ENCODE measurements around the gene RELL1. TPM values are rescaled to one million over a fixed set of nuclear protein-coding genes. Genes with fewer than 3 reads are reported as not detected.

Gene RELL1
- total and polyA plus RNA-seq, 2 donors (not counting 1 experiment from before 2014, with no cell fraction given): 0.64 to 3.2 TPM

DNA sequence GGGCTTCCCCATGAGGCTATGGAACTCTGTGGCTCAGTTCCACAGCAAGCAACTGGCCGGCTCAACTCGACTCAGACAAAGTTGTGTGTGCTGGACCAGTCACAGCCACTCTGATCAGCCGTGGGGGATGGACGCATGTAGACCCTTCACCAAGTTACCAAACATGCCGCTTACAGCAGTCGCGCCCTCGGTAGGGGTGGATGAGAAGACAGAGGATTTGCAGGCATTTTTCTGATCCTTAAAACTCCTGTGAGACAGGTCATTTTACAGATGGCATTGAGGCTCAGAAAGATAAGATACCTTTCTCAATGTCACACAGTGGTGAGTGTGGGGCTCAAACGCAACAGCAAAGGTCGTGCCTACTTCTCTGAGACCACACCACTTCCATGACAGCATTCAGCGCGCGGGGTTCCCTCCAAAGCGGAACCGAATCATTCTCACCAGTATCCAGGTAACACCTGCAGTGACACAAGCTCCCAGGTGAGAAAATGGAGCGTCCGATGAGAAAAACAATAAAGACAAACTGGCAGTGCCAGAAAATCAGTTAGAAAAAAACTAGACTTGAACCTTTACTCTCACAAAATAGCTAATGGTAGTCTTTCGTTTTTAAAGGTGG lies 83.6 kb downstream of the RELL1 start:
- Histone ChIP-seq H3K9me3 (ENCODE audit: control extremely low read depth in 1 of 3, control insufficient read depth in 2 of 3, insufficient read depth in 1 of 3, low read length in 2 of 3) (no peaks in the 10 kb centered on the region), H3K36me3 (replicated peaks in 1 of 2; ENCODE audit: control extremely low read depth in 1 of 2, control insufficient read depth in 1 of 2, extremely low read depth in 1 of 2, insufficient read depth in 2 of 2, low read length in 1 of 2) (no peaks in the 10 kb centered on the region), H4K20me1 (ENCODE audit: control insufficient read depth, insufficient read depth, low read length, poor library complexity, severe bottlenecking) (no peaks in the 10 kb centered on the region), H3K27ac (ENCODE audit: low read length in 2 of 2) (no peak overlapping the region), H3K79me2 (ENCODE audit: control insufficient read depth, insufficient read depth, low read length) (no peaks in the 10 kb centered on the region), H3K4me3 (ENCODE audit: control extremely low read depth in 1 of 5, extremely low read depth in 1 of 5, insufficient read depth in 1 of 5, low read depth in 2 of 5, low read length in 4 of 5) (no peak overlapping the region), H3K4me1 (ENCODE audit: control insufficient read depth in 2 of 2, insufficient read depth in 2 of 2, low read length in 2 of 2) (peaks cover 0 to 3% of the 10 kb centered on the region in 2 donors), H3K27me3 (replicated peaks in 1 of 4; ENCODE audit: control extremely low read depth in 1 of 4, control insufficient read depth in 3 of 4, insufficient read depth in 4 of 4, low read length in 3 of 4) (no peaks in the 10 kb centered on the region), H3K4me2 (replicated peaks; ENCODE audit: low read depth, low read length, poor library complexity, severe bottlenecking) (no peak overlapping the region), H3K9ac (ENCODE audit: low read length) (no peak overlapping the region), H2AFZ (ENCODE audit: insufficient read depth, low read depth, low read length, poor library complexity, severe bottlenecking) (no peak overlapping the region)
- Mint-ChIP-seq H3K4me3 (no peak overlapping the region), H3K27me3 (peaks cover 7% of the 10 kb centered on the region), H3K9me3 (ENCODE audit: insufficient read depth) (no peaks in the 10 kb centered on the region), H3K4me1 (peaks cover 2% of the 10 kb centered on the region), H3K27ac (no peak overlapping the region)
- ATAC-seq (ENCODE audit: low read depth) (no peak), DNase-seq (no peak)
- TF ChIP-seq CTCF (IDR thresholded peaks at IDR 0.05) (no peak), EZH2 (IDR thresholded peaks at IDR 0.05; ENCODE audit: borderline replicate concordance, insufficient read depth, low read depth, low read length, poor library complexity, severe bottlenecking) (no peak)
- intact Hi-C loops (cut with micrococcal nuclease): loop anchor here (1.0 to 5.0 kb wide), 4 partner anchors 85 to 433 kb away; partner anchors contain the start of gene RELL1
- 69% methylated on average over 12 of the region's 18 CpGs for WGBS (ENCODE audit: insufficient coverage)
- ChIA-PET CTCF (interaction anchor here (0.5 to 4.0 kb wide), 37 partner anchors 9 to 1288 kb away, joined by 3 to 43 read pairs (median 5); partner anchors contain the start of gene PGM2), POLR2A (interaction anchor here (0.8 kb wide), 1 partner anchor 433 kb away, joined by 3 read pairs; no protein-coding TSS in a partner anchor)

DNA sequence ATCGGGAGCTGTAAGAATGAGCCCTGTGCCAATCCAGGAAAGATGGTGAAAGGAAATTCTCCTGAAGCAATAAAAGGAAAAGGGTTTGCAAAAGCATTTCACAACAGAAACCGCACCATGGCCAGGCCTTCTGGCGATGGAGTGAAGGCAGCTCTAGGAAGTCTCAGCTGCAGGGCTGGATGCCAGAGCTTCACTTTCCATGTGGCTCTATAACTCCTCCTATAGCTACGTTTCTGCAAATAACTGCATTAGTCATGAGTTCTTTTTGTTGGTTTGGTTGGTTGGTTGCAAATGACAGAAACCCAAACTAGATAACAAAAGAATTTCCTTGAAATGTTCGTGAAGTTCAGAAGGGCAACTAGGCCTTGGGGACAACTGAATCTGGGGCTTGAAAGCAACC lies 84.6 kb downstream of the RELL1 start:
- H3K4me1 ChIP-seq (ENCODE audit: control insufficient read depth in 2 of 2, insufficient read depth in 2 of 2, low read length in 2 of 2): peaks cover 0 to 3% of the 10 kb centered on the region in 2 donors
- no peak overlapping the region for H3K4me2 ChIP-seq (replicated peaks; ENCODE audit: low read depth, low read length, poor library complexity, severe bottlenecking)
- peaks cover 2% of the 10 kb centered on the region for H3K4me1 Mint-ChIP-seq
- no peak overlapping the region for H3K4me3 Mint-ChIP-seq
- ATAC-seq (ENCODE audit: low read depth) (no peak), DNase-seq (no peak)
- no peaks in the 10 kb centered on the region for H3K9me3 ChIP-seq (ENCODE audit: control extremely low read depth in 1 of 3, control insufficient read depth in 2 of 3, insufficient read depth in 1 of 3, low read length in 2 of 3)
- peaks cover 7% of the 10 kb centered on the region for H3K27me3 Mint-ChIP-seq
- intact Hi-C loops (cut with micrococcal nuclease): loop anchor here (5.0 kb wide), 1 partner anchor 86 kb away; the partner anchor contains the start of gene RELL1
- TF ChIP-seq CTCF (IDR thresholded peaks at IDR 0.05) (no peak), EZH2 (IDR thresholded peaks at IDR 0.05; ENCODE audit: borderline replicate concordance, insufficient read depth, low read depth, low read length, poor library complexity, severe bottlenecking) (no peak)
- no peak overlapping the region for H3K9ac ChIP-seq (ENCODE audit: low read length)
- no peaks in the 10 kb centered on the region for H4K20me1 ChIP-seq (ENCODE audit: control insufficient read depth, insufficient read depth, low read length, poor library complexity, severe bottlenecking)
- no peaks in the 10 kb centered on the region for H3K9me3 Mint-ChIP-seq (ENCODE audit: insufficient read depth)
- ChIA-PET CTCF (interaction anchor here (0.7 to 4.0 kb wide), 18 partner anchors 11 to 434 kb away, joined by 3 to 43 read pairs (median 4); partner anchors contain the start of gene PGM2), POLR2A (no interaction called here)
- H3K27me3 ChIP-seq (replicated peaks in 1 of 4; ENCODE audit: control extremely low read depth in 1 of 4, control insufficient read depth in 3 of 4, insufficient read depth in 4 of 4, low read length in 3 of 4): no peaks in the 10 kb centered on the region
- no peak overlapping the region for H2AFZ ChIP-seq (ENCODE audit: insufficient read depth, low read depth, low read length, poor library complexity, severe bottlenecking)
- 96% methylated on average over 4 of the region's 5 CpGs for WGBS (ENCODE audit: insufficient coverage)
- no peaks in the 10 kb centered on the region for H3K79me2 ChIP-seq (ENCODE audit: control insufficient read depth, insufficient read depth, low read length)
- no peak overlapping the region for H3K4me3 ChIP-seq (ENCODE audit: control extremely low read depth in 1 of 5, extremely low read depth in 1 of 5, insufficient read depth in 1 of 5, low read depth in 2 of 5, low read length in 4 of 5)
- no peak overlapping the region for H3K27ac Mint-ChIP-seq
- H3K27ac ChIP-seq (ENCODE audit: low read length in 2 of 2): no peak overlapping the region
- no peaks in the 10 kb centered on the region for H3K36me3 ChIP-seq (replicated peaks in 1 of 2; ENCODE audit: control extremely low read depth in 1 of 2, control insufficient read depth in 1 of 2, extremely low read depth in 1 of 2, insufficient read depth in 2 of 2, low read length in 1 of 2)

All from B cell (primary cell).